ENCODE measurements around the gene YARS1.
"Not testable (repeated sequence)": the region's sequence is repeated elsewhere in the genome, so short reads cannot be mapped to it uniquely, and the experiment has no call there.

- TF ChIP-seq, protein P1, sequence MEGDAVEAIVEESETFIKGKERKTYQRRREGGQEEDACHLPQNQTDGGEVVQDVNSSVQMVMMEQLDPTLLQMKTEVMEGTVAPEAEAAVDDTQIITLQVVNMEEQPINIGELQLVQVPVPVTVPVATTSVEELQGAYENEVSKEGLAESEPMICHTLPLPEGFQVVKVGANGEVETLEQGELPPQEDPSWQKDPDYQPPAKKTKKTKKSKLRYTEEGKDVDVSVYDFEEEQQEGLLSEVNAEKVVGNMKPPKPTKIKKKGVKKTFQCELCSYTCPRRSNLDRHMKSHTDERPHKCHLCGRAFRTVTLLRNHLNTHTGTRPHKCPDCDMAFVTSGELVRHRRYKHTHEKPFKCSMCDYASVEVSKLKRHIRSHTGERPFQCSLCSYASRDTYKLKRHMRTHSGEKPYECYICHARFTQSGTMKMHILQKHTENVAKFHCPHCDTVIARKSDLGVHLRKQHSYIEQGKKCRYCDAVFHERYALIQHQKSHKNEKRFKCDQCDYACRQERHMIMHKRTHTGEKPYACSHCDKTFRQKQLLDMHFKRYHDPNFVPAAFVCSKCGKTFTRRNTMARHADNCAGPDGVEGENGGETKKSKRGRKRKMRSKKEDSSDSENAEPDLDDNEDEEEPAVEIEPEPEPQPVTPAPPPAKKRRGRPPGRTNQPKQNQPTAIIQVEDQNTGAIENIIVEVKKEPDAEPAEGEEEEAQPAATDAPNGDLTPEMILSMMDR (IDR thresholded peaks at IDR 0.05; ENCODE audit: low read length), result not testable (repeated sequence)
- TF ChIP-seq EZH2 (optimal IDR thresholded peaks at IDR 0.05; ENCODE audit: low read depth, low read length); EZH2phosphoT487 (IDR thresholded peaks at IDR 0.05; ENCODE audit: low read length): not testable (repeated sequence)
These were observed 27.8 kb downstream of the YARS1 start for GRCh38 chr1:32789356-32789755.
